Measurements from ENCODE around the gene FAM193A.

The FAM193A gene

DNA sequence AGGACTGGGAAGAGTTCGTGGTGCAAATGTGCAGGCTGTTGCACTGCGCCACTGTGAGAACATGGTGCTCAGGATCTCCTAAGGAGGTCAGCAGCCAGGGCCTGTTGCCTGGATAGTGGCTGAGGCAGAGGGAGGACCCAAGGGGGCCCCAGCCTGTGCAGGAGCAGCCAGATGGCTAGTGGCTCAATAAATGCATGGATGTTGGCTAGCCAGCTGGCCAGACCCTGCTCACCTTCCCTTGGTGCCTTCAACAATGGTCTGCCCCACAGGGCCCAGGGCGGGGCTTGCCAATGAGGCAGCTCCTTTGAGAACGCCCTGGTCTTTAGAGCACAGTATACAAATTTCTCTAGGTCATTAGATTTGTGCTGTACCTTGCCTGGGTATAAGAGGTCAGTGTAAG lies 152.2 kb downstream of the FAM193A start:
- no peak for DNase-seq (ENCODE audit: low read depth in 2 of 3, low spot score in 1 of 3)

DNA sequence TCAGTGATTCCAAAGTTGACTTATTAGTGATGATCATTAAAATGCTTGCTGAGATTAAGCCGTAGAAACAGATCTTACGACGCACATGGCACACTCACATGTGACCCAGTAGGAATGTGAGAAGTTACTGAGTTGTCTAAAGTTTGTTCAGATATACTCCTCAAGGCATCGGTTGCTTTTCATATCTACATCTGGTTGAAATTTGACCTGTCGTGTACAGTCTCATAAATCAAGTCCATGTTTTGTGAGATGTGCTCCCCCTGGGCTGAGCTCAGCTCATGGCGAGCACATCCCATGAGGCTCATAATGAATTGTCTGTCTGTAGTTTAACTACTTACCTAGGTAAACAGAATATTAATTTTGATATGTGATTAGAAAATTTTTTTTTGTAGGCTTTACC lies 152.7 kb downstream of the FAM193A start:
- no peak for DNase-seq (ENCODE audit: low read depth in 2 of 3, low spot score in 1 of 3)

DNA sequence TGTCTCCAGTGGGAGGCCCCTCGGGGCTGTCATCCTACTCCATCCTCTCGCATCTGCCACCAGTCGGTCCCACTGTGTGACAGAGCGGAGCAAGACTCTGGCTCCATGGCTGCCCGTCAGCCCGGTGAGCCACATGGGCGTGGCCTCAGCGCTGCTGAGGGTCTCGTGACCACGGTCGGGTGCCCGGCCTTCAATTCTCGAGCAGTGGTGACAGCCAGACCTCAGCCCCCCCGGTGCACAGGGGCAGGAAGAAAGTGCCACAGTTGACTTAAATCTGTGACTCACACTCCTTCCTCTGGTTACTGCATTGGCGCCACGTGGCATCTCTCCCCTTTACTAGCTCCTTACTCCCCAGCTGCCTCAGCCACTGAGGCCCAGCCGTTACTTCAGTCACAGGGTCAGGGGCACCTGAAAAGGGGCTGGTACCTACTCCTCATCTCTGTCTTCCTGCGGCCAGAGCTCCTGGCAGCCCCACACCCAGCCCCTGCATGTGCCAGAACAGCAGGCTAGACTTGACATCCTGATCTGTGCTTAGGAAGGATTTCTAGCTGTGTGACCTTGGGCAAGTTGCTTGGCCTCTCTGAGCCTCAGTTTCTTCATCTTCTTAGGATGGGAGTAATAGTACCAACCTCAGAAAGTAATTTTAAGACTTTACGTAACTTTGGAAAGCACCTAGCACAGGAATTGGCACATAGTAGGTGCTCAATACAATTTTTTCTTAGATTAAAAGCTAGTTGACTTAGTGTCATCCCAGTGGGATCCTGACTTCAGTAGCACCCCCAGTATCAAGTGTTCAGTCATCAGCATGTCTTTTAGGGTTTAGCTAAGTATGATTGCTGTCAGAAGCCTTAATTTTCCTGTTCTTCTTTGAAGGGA lies 153.6 kb downstream of the FAM193A start:
- peak in 1 of 3 donors; percentile 7 for DNase-seq (ENCODE audit: low read depth in 2 of 3, low spot score in 1 of 3)

DNA sequence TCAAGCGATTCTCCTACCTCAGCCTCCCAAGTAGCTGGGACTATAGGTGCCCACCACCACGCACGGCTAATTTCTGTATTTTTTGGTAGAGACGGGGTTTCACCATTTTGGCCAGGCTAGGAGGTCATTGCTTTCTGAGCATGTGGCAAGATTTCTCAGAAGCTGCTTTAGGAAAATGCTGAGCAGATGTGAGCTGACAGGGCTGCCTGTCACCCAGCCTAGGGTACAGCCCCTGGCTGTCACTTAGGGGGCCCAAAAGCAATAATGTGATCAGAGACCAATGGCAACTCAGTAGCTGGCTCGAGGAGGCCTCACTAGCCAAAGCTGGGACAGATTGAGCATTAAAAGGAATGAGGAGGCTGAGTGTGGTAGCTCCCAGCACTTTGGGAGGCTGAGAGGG lies 154.9 kb downstream of the FAM193A start:
- DNase-seq (ENCODE audit: low read depth in 2 of 3, low spot score in 1 of 3) = no peak

DNA sequence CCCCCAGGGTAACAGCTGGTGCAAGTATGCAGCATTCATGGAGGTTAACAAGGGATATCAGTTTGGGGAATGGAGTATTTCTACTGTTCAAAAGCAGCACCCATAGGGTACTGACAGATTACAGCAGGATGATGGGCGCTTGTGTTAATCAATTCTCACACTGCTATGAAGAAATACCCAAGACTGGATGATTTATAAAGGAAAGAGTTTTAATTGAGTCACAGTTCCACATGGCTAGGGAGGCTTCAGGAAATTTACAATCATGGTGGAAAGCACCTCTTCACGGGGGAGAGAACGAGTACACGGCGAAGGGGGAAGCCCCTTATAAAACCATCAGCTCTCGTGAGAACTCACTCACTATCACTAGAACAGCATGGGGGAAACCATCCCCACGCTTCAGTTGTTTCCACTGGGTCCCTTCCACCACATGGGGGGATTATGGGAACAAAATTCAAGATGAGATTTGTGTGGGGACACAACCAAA lies 155.5 kb downstream of the FAM193A start:
- peak in 2 of 3 donors; percentile 20 to 22 for DNase-seq (ENCODE audit: low read depth in 2 of 3, low spot score in 1 of 3)

DNA sequence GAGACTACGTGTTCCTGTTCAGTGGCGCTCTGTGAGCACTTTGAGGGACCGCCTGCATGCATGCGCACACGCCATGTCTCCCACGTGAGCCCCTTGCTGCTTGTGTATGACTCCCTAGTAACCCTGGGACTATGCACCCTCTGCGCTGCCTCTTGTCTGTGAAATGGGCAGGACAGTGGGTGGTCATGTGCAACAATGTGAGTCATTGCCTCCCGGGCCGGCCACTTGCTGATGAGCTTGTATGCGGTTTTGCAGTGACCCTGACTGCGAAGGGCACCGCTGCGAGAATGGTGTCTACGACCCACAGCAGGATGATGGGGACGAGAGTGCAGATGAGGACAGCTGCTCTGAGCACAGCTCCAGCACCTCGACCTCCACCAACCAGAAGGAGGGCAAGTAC lies 158.2 kb downstream of the FAM193A start:
- DNase-seq (ENCODE audit: low read depth in 2 of 3, low spot score in 1 of 3) = no peak

DNA sequence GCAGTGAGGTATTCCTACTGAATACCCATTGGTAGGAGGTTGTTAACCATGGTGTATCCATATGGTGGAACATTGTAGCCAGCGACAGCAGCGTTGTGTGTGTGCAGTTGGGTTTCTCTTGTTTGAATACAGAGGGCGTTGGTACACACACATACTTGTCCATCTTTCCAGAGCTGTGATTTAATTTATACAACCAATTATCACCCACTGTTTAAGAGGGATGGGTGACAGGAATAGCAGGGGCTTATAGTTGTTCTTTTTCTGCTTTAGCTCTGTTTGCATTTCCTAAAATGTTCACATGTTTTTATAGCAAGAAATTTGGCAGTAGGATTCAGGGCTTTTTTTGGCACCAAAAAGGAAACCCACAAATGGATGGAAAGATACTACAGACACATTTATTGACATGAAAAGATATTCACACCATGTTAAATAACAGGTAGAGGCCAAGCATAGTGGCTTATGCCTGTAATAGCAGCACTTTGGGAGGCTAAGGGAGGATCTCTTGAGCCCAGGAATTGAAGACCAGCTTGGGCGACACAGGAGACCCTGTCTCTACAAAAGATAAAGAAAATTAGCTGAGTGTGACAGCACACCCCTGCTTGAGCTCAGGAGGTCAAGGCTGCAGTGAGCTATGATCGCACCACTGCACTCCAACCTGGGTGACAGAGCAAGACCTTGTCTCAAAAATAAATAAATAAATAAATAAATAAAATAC lies 159.1 kb downstream of the FAM193A start:
- DNase-seq (ENCODE audit: low read depth in 2 of 3, low spot score in 1 of 3) = no peak

DNA sequence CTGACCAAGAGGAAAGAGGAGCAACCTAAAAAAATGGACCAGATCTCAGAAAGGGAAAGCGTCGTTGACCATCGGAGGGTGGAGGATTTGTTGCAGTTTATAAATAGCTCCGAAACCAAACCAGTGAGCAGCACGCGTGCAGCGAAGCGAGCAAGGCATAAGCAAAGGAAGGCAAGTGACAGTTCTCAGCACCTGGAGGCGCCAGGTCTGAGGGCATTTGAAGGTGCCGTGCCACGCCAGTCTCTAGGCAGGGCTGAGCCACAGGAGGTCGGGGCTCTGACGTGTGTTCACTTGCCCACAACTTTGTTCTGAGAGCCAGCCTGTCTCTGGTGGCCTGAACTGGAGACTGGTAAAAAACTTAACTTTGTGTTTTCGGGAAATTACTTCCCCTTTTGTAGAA lies 160.0 kb downstream of the FAM193A start:
- no peak for DNase-seq (ENCODE audit: low read depth in 2 of 3, low spot score in 1 of 3)

DNA sequence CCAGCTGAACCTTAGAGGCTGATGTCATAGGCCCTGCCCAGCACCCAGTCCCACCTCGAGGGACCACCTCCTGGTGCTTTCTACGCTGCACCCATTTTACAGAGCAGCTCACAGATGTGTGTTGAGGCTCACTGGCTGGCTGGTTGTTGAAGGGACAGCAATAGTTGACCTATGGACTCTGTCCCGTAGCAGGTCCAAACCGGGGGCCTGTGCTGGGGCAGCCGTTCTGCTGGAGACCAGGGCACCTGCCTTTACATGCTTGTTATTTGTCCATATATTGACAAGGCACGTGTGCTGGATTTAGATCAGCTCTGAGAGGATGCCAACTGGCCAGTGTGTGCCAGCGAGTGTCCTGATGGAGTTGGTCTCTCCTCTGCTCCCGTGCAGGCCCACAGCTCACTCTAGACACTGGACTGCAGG lies 161.6 kb downstream of the FAM193A start:
- no peak for DNase-seq (ENCODE audit: low read depth in 2 of 3, low spot score in 1 of 3)

DNA sequence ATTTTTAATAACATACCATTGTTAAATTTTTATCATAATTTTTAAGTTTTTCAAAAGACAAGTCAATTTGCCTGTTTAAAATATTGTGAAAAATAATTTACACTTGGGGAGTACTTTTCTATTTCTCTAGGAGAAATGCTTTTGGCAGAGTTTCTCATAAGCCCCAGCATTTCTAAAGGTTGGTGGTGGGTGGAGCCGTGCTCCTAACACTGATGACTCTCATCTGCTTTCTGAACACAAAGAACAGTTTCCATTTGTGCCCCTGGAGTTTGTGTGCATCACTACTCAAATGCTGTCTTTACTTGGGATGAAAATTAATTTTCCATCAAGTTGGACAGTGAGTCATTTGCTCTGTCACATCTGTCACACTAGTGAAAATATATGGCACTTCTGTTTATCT lies 162.1 kb downstream of the FAM193A start:
- DNase-seq (ENCODE audit: low read depth in 2 of 3, low spot score in 1 of 3) = no peak

DNA sequence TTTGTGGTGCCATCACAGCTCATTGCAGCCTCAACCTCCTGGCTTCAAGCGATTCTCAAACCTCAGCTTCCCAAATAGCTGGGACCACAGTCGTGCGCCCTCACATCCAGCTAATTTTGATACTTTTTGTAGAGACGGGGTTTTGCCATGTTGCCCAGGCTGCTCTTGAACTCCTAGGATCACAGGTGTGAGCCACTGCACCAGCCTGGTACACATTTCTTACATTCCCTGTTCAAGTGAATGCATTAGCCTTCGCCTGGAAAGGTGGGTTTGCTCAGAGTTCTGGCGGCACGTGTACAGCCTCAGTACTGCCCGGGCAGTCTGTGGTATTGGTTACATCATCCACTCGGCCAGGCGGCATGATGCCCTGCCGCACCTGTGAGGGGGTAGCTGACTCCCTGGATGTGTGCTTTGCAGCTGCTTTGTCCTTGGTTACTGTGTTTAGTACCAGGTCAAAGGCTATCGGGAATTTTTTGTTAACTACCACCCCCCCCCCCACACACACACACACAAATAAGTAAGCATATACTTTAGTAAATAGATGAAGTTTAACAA lies 162.6 kb downstream of the FAM193A start:
- DNase-seq (ENCODE audit: low read depth in 2 of 3, low spot score in 1 of 3) = no peak

DNA sequence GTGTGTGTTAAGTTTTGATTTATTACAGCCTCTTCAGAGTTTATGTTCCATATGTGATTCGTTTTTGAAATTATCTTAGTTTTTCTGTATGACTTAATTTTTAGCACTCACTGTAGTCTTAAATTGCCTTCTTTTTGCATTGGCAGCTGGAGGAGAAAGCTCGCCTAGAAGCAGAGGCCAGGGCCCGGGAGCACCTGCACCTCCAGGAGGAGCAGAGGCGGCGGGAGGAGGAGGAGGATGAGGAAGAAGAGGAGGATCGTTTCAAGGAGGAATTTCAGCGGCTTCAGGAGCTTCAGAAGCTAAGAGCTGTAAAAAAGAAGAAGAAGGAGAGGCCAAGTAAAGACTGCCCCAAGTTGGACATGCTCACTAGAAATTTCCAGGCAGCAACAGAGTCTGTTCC lies 163.1 kb downstream of the FAM193A start:
- no peak for DNase-seq (ENCODE audit: low read depth in 2 of 3, low spot score in 1 of 3)

DNA sequence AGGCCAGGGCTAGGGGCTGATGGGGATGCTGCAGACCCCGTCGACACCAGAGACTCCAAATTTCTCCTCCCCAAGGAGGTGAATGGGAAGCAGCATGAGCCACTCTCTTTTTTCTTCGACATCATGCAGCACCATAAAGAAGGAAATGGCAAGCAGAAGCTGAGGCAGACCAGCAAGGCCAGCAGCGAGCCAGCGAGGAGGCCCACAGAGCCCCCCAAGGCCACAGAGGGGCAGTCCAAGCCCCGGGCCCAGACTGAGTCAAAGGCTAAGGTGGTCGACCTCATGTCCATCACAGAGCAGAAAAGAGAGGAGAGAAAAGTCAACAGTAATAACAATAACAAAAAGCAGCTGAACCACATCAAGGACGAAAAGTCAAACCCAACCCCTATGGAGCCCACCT lies 163.6 kb downstream of the FAM193A start:
- DNase-seq (ENCODE audit: low read depth in 2 of 3, low spot score in 1 of 3) = no peak

DNA sequence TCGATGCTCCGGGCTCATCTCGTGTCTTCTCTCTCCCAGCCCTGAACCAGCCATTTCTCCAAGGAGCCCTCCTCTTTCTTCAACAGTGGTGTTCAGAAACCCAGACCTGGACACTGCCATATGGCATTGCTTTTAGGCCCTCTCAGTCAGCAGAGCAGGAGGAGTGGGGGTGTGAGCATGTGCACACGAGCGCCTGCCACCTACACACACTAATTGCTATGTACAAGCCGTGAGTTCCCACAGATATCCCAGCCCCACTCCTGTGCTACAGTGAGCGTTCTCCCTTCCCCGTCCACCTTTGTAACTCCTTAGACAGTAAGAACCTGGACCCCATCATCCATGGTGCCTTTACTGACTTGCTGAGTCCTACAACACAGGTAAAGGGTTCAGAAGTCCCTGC lies 165.9 kb downstream of the FAM193A start:
- DNase-seq (ENCODE audit: low read depth in 2 of 3, low spot score in 1 of 3) = no peak

DNA sequence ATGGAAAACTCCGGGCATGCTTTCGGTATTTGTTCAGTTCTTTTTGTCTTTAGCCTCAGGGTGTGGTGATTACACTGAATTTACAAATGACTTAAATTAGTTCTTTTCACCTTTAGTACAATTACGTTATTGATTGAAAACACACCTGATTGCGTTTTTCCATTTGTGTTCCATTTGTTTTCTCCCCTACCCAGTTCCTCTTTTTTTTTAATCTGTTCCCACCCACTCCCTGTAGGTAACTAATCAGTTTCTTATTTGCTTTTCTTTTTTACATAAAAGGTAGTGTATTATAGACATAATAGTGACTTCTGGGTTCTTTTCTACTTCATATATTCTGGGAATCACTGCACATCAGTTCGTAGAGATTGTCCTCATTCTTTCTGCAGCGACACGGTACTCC lies 166.3 kb downstream of the FAM193A start:
- DNase-seq (ENCODE audit: low read depth in 2 of 3, low spot score in 1 of 3) = no peak

DNA sequence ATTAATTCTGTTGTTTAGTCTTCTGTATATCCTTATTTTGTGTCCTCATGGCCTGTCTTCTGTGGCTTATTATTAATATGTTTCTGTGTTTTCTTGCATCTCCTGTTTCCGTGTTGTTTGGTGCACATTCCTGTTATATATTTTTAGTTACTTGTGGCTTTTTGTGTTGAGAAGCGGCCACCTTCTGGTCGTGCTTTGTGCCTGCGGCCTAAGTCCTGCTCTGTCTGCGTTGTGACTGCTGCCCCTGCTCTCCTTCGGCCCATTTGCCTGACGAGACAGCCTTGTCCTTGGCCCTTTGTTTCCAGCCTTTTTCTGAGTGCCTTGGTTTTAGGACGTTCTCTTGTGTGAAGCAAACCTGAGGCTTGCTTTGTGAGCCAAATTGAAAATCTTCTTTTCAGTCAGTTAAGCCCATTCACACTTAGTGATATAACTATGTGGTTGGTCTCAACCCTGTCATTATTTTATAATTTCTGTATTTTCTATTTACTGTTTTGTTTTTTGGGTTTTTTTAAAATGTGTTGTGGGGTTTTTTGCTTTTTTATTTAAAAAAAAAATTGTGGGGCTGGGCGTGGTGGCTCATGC lies 175.9 kb downstream of the FAM193A start:
- DNase-seq (ENCODE audit: low read depth in 2 of 3, low spot score in 1 of 3) = no peak

DNA sequence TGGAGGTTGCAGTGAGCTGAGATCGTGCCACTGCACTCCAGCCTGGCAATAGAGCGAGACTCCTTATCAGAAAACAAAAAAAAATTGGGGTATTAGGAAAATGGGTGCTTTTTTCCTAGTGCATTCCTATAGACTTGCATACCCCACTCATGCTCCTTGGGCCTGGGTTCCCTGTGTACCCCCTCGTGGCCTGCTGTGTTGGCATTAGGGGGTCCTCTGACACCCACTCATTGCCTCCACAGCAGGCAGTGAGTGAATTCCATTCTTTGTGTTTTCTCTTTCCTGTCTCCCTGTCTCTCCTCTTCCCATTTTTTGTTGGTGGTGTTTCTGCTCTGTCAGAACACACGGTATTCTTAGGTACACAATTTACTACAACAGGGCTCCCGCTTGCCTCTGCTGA lies 176.9 kb downstream of the FAM193A start:
- no peak for DNase-seq (ENCODE audit: low read depth in 2 of 3, low spot score in 1 of 3)

DNA sequence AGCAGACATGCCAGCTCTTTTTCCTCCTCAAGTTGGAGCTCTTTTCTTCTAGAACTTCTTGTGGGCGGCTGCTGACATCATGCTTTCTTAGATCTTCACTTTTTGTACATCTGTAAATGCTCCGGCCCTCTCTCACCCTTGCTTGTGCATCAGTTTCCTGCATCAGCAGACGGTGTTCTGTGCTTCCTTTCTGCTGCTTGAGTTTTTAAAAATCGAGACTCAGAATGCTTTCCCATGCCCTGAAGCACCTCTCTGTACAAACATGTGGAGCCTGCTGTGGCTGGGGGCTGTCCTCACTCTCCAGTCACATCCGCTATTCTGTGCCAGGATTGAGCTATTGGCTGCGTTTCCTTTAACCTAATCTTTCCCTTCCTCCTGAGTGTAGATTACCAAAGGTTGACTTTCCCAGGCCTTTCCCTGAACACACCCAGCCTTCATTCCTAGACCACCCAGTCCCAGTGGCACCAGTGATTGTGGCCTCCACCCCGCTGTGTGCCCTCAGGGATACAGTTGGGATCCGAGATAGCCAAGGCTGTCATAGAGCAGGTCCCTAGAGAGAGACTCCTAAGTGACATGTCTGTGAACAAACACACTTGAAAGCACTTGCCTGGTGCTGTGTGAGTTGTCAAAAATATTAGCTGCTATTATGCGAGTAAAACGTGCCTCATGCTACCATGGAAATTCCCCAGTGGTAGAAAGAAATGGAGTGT lies 177.8 kb downstream of the FAM193A start:
- peak in 1 of 3 donors; percentile 22 for DNase-seq (ENCODE audit: low read depth in 2 of 3, low spot score in 1 of 3)

DNA sequence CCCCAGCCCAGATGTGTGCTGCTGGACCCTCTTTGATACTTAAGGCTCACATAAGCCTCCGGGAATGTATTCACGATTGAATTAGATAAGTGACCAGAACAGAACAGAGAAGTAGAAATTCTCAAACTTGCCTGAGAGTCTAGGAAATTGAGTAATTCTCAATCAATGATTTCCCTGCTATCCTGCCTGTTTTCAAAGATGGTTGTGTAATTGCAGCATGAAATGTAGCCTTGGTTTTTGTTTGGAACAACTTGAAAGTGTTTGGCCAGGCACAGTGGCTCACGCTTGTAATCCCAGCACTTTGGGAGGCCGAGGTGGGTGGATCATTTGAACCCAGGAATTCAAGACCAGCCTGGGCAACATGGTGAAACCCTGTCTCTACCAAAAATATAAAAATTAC lies 178.5 kb downstream of the FAM193A start:
- DNase-seq (ENCODE audit: low read depth in 2 of 3, low spot score in 1 of 3) = no peak

DNA sequence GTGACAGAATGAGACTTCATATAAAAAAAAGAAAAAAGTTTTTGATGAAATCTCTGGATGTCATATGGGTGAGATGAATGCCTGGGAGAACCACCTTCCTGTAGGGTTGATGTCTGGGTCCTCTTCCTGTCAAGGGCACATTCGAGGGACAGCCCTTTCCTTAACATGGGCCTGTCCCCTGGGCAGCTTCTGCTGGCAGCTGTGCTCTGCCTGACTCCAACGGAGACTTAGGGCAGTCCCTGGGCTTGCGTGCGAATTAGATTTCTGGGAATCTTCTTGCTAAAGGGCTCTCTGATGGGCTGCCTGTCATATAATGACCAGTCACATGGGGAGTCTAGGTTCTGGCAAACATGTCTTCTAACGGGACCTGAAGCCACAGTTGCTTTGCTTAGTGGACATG lies 179.0 kb downstream of the FAM193A start:
- no peak for DNase-seq (ENCODE audit: low read depth in 2 of 3, low spot score in 1 of 3)

DNA sequence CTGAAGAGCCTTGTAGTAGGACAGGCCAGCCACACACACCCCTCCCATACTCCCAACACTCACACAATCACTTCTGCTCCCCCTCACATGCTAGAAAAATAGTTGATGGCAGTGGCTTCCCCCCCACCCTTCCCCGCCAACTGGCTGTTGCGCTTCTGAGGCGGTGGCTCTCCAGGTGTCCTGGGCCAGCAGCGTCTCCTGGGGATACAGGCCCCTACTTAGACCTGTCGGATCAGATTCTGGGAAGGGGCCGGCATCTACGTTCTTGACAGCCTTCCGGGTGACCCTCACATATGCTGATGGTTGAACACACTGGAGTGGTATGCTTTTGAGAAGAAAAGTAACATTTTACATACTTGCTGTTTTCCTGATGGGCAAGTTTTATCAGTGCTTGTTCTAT lies 179.8 kb downstream of the FAM193A start:
- DNase-seq (ENCODE audit: low read depth in 2 of 3, low spot score in 1 of 3) = no peak

Measured in stimulated activated CD4-positive, alpha-beta T cell treated with anti-CD3 and anti-CD28 coated beads, Interleukin-12 subunit alpha, Interleukin-12 subunit beta, amount 100 ng/mL, for 48 hours (primary cell).